Heart left ventricle (tissue), 13 donors: ENCODE measurements around the gene SHF.

Experiments
- CTCF ChIP-seq, 12 donors: fragments of 200-600 bp; sonication (generic) in 4 of 12; IDR thresholded peaks; one replicate each; pipeline versions ENCODE4 v1.5.0 to v1.8.0; 2018 to 2022; ENCODE audit warnings: antibody characterized with exemption in 12 of 12, mild to moderate bottlenecking in 5 of 12
- POLR2A ChIP-seq, 2 donors: fragments of 450-650 bp; IDR thresholded peaks; one replicate each; pipeline ENCODE4 v1.6.1; 2017; ENCODE audit warnings: antibody characterized with exemption in 2 of 2, mild to moderate bottlenecking in 2 of 2, moderate library complexity in 2 of 2
- donor health status: ischemic (EF 13 %, LVEDD 7.1; RV severe dilation, severe dysfunction).
- donor health status: DM: no; HTN: yes; CAD: no.
- donor health status: DM: no; HTN: no; CAD: no.
- donor health status: ischemic (EF 25% LVEDD 6.9; RV normal size, moderate dysfunction).
- donor health status: ischemic (EF 25% LVEDD 5.7; RV mildly dilated, moderate dysfunction).
- donor health status: ischemic (EF 35%, LVEDD 5.7; RV mildly dilated, moderate dysfunction).
- donor health status: nonischemic (EF 11% LVEDD 7.7; RV severe dilation, severe dysfunction).
- donor health status: DM: yes; HTN: yes; CAD: no.
- donor health status: PGD.
- donor health status: ischemic (EF 29% LVEDD 5.4; RV normal size, mild dysfunction).
- donor health status: nonischemic (EF 23%, LVEDD 6.1; RV moderate dilation, normal function).

GRCh38 chr15:45169608-45170480 lies 17.9 kb downstream of the SHF start:
- no peak for TF ChIP-seq POLR2A (IDR thresholded peaks at IDR 0.05)
- no peak for TF ChIP-seq CTCF (IDR thresholded peaks at IDR 0.05)
